HG02973 (cell line): ENCODE measurements around the gene KCNG1.

Experiments used
- ATAC-seq: cut with Tn5 transposase; IDR thresholded peaks from one replicate; pipeline ENCODE4 v1.9.1; 2021; ENCODE audit warnings: moderate library complexity; ENCODE audit not compliant: unreplicated experiment

KCNG1 gene

GRCh38 chr20:50957276-50957675 lies 65.6 kb downstream of the KCNG1 start:
- no peak for ATAC-seq

DNA sequence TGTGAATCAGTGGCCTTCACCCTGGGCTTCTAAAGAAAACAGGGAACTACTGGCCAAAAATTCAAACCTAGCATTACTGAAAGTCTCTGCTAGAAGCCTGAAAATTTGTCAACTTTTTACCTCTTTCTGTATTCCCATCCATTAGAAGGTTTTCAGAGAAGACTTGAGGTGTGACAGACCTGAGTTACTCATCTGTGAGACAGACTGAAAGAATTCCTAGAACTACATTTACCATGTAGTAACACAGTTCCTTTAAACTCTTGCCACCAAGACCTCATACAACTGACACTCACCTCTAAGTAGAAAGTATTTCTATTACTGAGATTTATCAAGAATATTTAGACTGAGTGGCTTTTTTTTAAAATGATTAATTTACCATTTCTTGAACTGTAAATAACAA lies 69.1 kb downstream of the KCNG1 start:
- ATAC-seq = no peak
